Stimulated activated CD4-positive, alpha-beta T cell treated with anti-CD3 and anti-CD28 coated beads, Interleukin-1b, Interleukin-23, amount 100 ng/mL, for 4 hours (primary cell): Measurements from ENCODE around the gene FHIT.
"Not testable (repeated sequence)": the region's sequence is repeated elsewhere in the genome, so short reads cannot be mapped to it uniquely, and the experiment has no call there.

ENCODE experiments used
- DNase-seq, 2 donors: peaks; one replicate each; pipeline ENCODE4 v3.0.0-alpha.2; 2020; ENCODE audit warnings: low read depth in 2 of 2

FHIT gene

GRCh38 chr3:59938828-59939227 lies 1312.4 kb downstream of the FHIT start:
- DNase-seq, result no peak

DNA sequence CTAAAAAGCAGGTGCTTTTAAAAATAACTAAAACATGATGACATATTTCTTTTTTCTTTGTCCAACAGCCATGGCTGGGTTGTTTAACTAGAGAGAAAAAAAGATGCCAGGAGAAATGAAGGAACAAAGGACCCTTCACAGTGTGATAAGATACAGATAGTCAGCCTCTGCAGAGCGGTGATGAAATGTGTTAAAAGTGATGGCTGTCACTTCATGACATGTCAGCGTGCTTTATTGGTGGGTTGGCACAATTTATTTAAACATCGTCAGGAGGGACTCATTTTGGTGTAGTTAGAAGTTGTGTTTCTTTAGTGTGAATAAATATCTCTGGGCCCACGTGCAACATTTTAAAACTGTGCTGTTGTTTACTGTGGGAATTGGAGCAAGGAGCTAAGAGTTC lies 1314.1 kb downstream of the FHIT start:
- no peak for DNase-seq

DNA sequence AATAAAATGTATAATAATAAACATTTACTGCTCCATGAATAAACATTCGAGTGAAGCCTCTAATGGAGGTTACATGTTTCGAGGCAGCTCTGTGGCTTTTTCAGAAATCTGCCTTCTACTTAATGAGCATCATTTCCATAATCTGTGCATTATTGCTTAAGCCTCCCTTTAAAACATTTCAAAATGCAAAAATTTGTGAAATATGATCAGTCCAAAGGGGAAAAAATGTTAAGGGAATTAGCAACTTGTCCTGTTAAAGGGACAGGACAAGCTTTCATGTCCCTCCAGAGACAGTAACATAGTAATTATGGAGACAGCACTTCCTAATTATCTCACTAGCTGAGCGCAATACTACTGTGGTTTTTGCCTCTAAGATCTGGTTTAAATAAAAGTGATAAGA lies 1314.8 kb downstream of the FHIT start:
- no peak for DNase-seq

- no peak for DNase-seq
Measured at GRCh38 chr3:59935025-59935424, 1316.2 kb downstream of the FHIT start.

- DNase-seq, result not testable (repeated sequence)
Measured at GRCh38 chr3:59934560-59934959, 1316.7 kb downstream of the FHIT start.

- DNase-seq, result no peak
Measured at GRCh38 chr3:59930170-59930569, 1321.1 kb downstream of the FHIT start.

- no peak for DNase-seq
Measured at GRCh38 chr3:59927056-59927455, 1324.2 kb downstream of the FHIT start.

DNA sequence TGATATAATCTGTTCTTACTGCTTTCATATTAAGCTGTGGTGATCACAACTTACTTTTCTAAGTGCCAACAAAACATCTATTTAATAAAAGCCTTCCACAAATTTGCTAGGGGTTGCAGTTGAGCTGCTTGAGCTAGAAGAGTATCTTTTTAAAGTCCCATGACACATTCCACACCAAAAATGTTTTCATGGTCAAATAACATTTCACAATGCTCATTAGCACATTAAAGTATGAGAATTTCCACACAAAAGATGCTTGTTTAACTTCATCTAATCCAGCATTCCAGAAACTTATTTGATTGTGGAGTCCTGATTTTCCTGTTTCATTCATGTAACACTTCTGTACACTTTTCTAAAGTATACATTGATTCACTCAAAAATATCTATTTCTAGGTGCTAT lies 1325.3 kb downstream of the FHIT start:
- no peak for DNase-seq

GRCh38 chr3:59922192-59922591 lies 1329.1 kb downstream of the FHIT start:
- DNase-seq, result no peak

DNA sequence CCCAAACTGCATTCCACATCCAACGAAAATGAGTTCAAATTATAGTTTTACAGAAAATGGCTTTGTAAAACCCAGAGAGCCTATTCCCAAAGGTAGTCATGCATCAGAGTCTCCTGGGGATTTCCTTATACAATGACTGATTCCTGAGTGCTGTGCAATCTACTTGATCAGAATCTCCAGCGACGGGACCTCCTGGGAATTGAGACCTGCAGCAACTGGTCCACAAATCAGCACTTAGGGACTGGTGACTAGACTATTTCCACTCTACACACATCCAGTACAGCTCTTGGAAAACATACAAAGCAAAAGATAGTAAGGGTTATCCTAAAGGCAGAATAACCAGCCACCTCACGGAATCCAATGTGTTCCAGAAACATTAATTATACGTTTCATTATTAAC lies 1330.4 kb downstream of the FHIT start:
- no peak for DNase-seq

- DNase-seq, result no peak
Measured at GRCh38 chr3:59919586-59919985, 1331.7 kb downstream of the FHIT start.

DNA sequence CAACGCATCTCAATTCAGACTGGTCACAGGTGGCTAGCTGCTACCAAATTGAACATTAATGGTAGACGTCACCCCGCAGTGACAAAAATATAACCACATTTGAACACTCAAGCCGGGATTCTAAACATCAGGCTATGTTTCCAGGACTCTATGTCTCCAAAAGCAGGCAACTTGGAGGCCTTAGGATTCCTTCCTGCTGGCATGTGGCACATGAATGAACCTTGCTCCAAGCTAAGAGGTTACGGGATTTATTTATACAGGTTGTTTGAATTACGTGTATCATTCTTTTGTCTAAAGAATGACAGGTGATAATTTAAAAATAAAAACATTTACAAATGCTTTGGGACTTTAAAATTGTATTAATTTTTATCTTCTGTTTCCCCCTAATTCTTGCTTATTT lies 1337.0 kb downstream of the FHIT start:
- no peak for DNase-seq

DNA sequence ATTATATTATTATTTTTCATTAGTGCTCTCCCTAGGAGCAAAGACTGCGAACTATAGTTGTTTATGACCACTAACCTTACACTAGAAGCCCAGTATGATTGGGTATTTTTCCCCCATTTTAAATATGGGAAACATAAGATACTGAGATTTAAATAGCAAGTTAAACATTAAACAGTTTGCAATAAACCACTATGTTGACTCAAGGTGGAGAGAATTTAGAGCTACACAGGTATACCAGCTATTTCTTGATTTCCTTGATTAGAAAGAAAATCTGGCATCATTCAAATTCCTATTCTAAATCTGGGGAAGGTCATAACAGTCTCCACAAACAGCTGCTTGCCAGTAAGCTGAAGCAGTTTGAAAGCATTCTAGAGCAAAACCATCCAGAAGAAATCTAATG lies 1337.6 kb downstream of the FHIT start:
- no peak for DNase-seq

DNA sequence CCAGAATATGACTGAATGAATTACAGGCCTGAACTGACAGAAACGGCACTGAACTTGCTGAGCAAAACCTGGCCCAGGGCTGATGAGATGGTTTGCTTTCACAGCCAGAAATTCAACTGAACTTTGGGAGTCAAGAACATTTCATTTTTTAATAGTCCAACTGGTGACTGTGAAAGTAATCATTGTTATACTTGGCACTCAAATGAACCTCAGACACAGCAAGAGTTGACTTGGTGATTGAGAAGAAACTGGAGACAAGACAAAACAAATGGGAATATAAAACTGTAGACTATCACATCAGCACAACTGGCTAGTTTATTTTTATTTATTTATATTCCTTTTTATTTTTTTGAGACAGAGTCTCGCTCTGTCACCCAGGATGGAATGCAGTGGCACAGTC lies 1342.6 kb downstream of the FHIT start:
- DNase-seq, result no peak

DNA sequence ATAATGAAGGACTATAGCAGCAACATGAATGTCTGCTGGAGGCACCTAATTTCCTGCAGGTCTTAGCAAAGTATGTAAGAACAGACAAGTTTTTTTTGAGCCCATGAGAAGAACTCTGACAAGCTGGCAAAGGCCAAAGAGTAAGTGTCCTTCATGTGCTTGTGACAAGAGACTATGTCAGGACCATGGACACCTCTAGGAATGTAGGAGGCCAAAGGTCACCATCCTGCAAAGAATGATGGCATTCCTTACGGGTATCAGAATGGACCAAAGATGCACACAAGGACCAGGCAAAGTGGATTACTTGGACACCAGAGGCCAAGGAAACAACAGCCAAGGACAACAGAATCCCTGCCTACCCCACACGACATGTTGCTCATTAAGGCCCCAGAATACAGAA lies 1343.0 kb downstream of the FHIT start:
- no peak for DNase-seq

DNA sequence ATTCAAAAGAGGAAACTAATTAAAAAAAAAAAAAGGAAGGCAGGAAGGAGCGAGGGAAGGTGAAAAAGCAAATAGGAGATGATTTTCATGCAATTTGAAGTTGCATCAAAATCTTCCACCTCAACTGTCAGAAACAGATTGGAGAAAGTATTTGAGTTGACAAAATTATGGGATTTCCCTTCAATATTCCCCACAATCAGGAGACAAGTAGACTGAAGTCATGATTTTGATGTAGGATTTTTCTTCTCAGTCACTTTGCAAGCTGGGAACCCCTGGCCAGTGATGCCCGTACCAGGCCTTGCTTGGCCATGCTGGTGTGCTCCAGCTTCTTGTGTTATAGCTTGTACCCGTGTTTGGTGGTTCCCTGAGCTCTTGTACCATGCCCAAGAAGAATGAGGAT lies 1347.0 kb downstream of the FHIT start:
- no peak for DNase-seq

- DNase-seq, result no peak
Measured at GRCh38 chr3:59899061-59899460, 1352.2 kb downstream of the FHIT start.

DNA sequence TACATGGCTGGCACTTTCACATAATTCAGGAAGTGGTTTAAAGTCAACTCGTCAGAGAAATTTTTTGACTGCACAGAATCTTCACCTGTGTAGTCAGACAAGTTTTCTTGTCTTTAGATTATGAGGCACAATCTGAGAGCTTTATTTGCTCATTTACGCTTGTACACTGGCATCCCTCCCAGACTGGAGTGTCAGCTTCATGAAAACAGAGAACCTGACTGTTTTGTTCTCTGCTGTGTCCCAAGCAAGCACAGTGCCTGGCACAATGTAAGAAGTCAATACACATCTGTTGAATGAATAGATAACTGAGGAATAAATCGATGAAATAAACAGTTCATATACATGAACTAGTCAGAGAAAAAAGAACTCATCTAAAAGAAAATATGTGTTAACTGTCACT lies 1355.3 kb downstream of the FHIT start:
- DNase-seq, result no peak

DNA sequence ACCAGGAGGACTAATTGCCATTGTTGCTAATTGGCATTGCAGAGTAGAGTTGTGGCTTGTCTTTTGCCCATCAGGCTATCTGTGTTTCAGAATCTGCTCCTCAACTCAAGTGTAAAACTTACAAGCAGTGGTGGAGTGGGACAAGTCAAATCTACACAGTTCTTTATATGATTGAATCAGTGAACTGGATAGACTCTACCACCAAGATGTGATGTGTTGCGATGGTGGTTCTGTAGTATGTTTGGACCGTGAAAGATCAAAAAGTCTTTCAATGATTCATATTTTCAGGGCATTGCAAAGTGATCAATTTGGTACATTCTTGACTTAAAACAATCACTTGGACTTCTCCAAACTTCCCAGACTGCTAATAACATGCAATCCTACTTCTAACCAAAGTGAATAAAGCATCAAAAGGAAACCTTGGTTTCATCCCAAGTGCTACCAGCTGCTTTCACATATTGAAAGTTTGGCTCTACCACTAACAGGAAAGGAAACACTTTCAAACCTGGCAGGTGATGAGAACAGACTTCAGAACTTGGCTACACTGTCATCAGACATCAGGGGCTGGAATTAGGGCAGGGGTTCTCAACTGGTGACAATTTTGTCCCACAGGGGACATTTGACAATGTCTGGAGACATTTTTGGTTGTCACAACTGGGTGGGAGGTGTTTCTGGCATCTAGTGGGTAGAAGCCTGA lies 1356.7 kb downstream of the FHIT start:
- no peak for DNase-seq

DNA sequence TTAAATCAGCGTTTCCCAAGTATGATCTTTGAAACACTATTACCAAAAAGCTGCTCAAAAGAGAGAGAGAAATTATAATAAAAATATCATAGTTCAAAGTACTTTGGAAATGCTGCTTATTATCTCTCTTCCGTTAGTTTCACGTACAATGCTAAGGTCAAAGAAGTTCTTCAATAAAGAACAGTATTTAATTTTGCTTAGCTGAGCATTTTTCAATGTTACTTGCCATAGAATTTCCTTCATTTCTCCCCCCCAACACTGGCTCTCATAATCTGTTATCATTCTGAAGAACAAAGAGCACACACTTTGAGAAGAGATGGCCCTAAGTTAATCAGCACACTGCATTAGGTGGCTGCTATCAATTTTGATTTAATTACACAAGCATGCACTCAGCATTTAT lies 1360.6 kb downstream of the FHIT start:
- DNase-seq, result no peak

DNA sequence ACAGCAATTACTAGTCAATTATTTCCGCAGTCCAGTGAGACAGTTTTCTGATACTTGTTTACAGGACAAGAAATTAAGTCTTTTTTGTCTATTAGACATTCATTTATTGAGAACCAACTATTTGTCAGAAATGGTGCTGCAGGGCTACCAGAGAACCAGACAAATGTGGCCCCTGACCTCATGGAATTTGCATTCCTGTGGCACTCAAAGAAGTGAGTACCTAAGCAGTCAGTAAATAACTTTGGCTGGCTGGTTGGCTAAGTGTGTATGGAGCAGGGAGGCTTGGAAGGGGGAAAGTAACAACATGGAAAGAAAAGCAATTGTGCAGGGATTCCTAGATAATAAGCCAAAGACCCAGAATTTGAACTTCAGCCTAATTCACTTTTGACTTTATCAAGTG lies 1364.5 kb downstream of the FHIT start:
- no peak for DNase-seq

- no peak for DNase-seq
Measured at GRCh38 chr3:59885899-59886400, 1365.3 kb downstream of the FHIT start.

- no peak for DNase-seq
Measured at GRCh38 chr3:59885101-59885500, 1366.2 kb downstream of the FHIT start.

DNA sequence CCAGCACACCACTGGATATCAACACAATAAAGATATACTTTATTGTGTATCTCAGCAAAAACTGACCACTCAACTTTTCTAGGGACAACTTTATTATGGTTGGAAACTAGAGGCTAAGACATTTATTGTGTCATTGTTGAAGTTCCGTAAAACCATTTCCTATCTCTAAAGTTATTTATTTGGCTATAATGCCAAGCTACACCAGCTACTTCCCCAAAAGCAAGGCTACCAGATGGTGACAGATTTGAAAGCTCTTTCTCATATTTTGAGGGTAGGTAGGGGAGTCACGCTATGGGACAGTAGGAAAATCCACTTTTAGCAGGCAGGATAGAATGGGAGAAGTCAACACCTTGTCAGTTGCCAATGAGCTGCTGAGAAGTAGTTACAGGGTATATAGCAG lies 1366.8 kb downstream of the FHIT start:
- DNase-seq, result no peak
